ENCODE data around the gene SNRPE. TPM values are rescaled to one million over a fixed set of nuclear protein-coding genes. Genes with fewer than 3 reads are reported as not detected.

Gene SNRPE
- total RNA-seq, 2 donors from 2014 or later, result 62.5 to 81.5 TPM

DNA sequence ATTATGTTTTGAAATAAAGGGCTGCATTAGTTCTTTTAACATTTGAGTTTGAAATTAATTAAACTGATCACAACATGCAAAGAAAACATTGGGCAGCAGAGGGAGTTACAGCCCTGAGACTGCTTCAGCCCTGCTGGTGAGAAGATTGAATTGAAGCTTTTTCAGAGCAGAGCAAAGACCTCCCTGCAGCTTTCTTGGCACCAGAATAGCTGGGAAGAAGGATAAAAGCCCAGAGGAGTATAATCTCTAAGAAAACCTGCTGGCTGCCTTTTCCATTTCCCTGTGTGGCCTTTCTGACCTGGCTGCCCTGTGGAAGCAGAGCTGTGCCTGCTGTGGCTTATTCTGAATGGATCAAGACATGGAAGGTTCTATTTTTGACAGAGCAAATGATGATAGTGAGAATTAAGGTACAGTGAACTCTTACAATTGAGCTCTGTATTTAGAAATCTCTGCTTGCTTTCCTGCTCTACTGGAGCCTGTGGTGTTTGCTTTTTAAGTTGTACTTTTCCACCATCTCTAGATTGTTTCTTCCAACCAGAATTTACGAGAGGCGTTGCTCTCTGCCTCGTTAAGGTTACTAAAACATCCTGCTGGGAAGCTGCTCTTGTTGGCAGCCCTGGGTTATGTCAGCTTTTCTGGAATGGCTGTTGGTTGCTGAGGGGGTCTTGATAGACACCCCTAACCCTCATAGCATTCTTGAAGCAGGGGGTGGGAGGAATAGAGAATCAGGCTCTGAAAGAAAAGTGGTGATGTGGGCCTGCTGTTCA lies 9.9 kb downstream of the SNRPE start:
- ATAC-seq (peak; percentile 88 to 90), DNase-seq (no peak)
- intact Hi-C loops (cut with DNase I), result loop anchor here in 1 of 2 donors (5.0 kb wide), 1 partner anchor 256 kb away; no protein-coding TSS in a partner anchor

DNA sequence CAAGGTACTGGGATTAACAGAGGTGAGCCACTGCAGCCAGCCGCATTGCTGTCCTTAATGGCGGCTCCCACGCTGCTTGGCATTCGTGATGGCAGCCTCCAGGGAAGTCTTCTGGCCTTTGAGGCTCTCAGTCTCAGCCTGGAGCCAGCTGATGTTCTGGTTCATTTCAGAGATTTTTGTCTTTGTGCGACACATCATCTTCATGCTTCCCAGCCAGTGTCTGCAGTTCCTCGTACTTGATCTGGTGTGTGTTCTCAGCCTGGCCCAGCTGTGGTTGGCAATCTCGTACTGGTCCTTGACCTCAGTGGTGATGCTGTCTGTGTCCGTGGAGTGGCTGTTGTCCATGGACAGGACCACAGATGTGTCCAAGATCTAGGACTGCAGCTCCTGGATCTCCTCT lies 11.7 kb downstream of the SNRPE start:
- no peak for ATAC-seq
- intact Hi-C loops (cut with DNase I), result loop anchor here in 1 of 2 donors (5.0 kb wide), 1 partner anchor 254 kb away; no protein-coding TSS in a partner anchor
- DNase-seq, result no peak

DNA sequence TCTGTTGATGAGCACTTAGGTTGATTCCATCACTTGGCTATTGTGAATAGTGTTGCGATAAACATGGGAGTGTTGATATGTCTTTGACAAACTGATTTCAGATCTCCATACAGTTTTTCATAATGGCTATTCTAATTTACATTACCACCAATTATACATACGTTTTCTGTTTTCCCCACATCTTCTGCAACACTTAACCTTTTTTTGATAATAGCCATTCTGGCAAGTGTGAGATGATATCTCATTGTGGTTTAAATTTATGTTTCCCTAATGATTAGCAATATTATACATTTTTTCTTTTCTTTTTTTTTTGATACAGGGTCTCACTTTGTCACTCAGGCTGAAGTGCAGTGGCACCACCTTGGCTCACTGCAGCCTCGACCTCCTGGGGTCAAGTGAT lies 17.0 kb downstream of the SNRPE start:
- ATAC-seq (no peak), DNase-seq (no peak)
- intact Hi-C loops (cut with DNase I), result no loop called here

DNA sequence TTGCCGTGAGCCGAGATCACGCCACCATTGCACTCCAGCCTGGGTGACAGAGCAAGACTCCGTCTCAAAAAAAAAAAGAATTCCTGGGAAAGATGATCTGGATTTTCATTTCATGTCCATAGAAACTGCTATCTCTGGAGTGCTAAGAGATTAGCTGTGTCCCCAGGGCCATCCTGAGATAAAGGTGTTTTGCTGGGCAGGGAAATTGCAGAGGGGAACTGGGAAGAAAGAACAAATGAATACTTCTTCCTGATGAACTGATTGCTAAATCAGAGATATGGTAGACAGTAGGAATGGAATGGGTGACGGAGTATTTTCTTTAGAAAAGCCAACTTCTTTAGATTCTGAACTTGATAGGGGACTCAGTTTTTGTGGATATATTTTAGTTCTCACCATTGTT lies 19.2 kb downstream of the SNRPE start:
- ATAC-seq, result no peak
- intact Hi-C loops (cut with DNase I), result no loop called here
- DNase-seq, result no peak

DNA sequence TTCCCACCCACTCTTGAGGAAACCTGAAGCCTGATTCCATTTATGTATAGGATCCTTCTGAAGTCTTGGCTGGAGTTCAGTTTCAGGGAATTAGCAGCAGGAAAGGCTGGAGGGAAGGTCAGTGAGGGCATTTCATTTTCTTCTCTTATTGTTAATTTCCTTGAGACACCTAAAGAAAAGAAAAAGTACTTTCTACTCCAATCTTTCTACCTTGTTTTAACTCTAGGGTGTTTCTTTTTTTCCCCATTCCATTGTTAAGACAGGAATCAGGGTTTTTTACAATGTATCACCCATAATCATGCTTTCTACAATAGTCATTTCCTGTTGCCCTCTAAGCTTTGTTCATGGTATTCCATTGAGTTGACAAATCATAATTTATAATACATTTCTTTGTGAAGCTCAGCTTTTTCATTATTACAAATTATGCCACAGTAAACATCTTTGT lies 27.4 kb downstream of the SNRPE start:
- no peak for DNase-seq
- intact Hi-C loops (cut with DNase I), result no loop called here
- ATAC-seq, result no peak

DNA sequence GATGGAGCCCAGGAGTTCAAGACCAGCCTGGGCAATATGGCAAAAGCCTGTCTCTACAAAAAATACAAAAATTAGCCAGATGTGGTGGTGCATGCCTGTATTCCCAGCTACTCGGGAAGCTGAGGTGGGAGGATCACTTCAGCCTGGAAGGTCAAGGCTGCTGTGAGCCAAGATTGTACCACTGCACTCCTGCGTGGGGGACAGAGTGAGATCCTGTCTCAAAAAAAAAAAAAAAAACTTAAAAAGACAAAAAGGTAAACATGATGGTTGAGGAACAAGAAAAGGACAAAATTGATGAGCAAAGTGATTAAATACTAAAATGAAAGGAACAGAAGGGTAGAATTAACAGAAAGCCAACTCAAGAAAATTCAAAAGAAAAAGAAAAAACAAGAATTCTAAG lies 30.6 kb downstream of the SNRPE start:
- no peak for ATAC-seq
- no peak for DNase-seq
- intact Hi-C loops (cut with DNase I), result no loop called here

DNA sequence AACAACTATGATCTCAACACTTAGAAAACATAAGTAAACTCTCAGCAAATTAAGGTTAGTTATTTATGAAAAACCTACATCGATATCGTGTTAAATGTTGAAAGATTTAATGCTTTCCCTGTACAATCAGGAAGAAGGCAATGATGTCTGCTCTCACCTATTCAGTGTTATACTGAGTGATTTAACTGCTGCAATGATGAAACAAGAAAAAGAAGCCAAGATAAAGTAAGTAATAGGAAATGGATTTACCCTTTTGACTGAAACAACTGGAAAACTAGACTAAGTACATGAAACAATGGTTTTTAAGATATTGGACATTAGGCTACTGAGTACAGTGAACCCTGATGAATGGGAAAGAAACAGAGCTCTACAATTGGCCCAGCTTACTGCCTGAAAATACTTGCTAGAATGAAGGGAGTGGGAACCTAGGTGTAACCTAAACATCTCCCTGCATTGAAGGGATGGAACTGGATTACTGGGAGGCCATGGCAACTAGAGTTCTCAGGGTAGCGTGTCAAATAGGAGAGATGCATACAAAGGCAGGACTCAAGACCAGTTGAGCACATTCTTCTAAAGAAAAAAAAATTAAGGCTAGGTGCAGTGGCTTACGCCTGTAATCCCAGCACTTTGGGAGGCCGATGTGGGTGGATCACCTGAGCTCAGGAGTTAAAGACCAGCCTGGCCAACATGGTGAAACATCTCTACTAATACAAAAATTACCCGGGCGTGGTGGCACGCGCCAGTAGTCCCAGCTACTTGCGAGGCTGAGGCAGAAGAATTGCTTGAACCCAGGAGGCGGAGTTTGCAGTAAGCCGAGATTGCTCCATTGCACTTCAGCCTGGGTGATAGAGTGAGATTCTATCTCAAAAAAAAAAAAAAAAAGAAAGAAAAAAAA lies 37.3 kb downstream of the SNRPE start:
- no peak for DNase-seq
- intact Hi-C loops (cut with DNase I), result no loop called here
- ATAC-seq, result no peak

DNA sequence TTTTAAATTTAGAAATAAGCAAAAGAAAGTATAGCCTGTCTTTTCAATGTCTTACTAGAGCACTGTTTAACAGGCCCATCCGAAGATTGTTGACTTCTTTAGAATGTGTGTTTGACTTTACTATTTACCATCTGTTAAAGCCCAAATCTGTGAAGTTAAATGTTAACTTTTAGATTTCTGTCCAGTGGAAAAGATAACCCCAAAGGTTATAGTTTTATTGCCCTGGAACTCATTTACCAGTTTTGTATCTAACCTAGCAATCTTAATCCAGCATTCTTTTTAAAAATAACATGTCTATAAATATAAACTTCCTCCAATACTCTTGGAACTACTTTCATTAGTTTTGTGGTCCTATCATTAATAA lies 37.9 kb downstream of the SNRPE start:
- ATAC-seq (no peak), DNase-seq (no peak)
- intact Hi-C loops (cut with DNase I), result no loop called here

DNA sequence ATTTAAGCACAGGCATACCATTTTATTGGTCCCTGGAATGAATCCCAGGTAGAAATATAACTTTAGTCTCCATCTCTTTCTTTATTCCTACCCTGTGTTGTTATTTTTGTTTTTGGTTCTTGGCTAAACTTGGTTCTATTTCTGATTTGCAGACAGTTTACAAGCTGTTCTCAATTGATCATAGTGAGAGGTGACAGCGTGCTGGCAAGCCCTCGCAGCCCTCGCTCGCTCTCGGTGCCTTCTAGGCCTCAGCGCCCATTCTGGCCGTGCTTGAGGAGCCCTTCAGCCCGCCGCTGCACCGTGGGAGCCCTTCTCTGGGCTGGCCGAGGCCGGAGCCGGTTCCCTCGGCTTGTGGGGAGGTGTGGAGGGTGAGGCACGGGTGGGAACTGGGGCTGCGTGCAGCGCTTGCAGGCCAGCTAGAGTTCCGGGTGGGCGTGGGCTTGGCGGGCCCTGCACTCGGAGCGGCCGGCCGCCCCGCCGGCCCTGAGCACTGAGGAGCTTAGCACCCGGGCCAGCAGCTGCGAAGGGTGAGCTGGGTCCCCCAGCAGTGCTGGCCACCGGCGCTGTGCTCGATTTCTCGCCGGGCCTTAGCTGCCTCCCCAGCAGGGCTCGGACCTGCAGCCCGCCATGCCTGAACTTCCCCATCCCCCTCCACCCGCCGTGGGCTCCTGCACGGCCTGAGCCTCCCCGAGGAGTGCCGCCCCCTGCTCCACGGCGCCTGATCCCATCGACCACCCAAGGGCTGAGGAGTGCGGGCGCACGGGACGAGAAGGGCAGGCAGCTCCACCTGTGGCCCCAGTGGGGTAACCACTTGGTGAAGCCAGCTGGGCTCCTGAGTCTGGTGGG lies 38.7 kb downstream of the SNRPE start:
- DNase-seq, result no peak
- ATAC-seq, result no peak
- intact Hi-C loops (cut with DNase I), result no loop called here

DNA sequence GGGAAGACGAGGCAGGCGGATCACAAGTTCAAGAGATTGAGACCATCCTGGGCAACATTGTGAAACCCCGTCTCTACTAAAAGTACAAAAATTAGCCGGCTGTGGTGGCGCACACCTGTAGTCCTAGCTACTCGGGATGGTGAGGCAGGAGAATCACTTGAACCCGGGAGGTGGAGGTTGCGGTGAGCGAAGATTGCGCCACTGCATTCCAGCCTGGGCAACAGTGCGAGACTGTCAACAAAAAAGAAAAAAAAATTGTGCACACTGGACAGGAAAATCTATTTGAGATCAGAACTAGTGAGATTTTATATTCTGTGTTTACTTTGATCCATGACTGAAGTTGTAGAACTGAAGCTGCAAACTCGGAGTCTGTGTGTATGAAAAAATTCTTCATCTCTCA lies 40.2 kb downstream of the SNRPE start:
- DNase-seq (no peak), ATAC-seq (no peak)
- intact Hi-C loops (cut with DNase I), result no loop called here

DNA sequence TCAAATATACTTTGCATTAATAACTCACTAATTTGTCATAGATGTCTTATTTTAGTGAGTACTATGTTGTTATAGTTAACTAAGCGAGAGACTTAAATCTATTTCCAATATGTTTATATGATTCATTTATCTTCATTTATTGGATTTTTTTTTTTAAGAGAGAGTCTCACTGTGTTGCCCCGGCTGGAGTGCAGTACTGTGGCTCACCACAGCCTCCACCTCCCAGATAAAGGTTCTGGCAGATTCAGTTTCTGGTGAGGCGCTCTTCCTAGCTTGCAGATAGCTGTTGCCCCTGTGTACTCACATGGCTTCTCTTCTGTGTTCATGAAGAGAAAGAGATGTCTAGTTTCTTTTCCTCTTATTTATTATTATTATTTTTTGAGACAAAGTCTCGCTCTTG lies 43.9 kb downstream of the SNRPE start:
- no peak for ATAC-seq
- intact Hi-C loops (cut with DNase I), result no loop called here
- no peak for DNase-seq

DNA sequence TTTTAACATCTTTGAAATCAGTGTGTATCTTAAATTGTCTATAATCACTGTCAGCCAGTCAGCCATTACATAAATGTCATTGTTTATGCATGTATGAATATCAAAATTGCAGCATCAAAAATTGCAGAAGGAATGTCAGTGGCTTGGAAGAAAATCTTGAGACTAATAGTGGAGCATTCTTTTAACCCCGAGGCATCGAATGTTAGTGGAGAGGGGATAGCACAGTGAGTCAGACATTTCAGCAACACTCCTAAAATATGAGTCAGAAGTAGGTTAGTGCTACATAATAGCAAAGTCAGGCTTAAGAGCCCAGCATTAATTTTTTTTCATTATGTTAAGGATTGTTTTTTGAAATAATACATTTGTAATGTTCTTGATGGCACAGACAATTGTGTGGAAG lies 45.5 kb downstream of the SNRPE start:
- DNase-seq (no peak), ATAC-seq (peak in 1 of 2 donors; percentile 96)
- intact Hi-C loops (cut with DNase I), result no loop called here

DNA sequence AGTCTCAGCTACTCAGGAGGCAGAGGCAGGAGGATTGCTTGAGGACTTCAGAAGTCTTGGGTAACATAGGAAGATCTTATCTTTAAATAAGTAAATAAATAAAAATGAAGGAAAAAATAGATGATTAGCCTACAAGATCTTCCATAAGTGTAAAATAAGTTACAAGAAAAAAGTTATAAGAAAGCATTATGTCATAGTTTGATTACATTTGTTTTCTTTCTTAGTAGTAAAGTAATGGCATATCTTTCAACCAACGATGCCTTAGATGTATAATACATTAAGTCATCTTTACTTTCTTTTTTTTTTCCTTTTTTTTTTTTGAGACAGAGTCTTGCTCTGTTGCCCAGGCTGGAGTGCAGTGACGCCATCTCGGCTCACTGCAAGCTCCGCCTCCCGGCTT lies 46.5 kb downstream of the SNRPE start:
- no peak for ATAC-seq
- intact Hi-C loops (cut with DNase I), result no loop called here
- no peak for DNase-seq

DNA sequence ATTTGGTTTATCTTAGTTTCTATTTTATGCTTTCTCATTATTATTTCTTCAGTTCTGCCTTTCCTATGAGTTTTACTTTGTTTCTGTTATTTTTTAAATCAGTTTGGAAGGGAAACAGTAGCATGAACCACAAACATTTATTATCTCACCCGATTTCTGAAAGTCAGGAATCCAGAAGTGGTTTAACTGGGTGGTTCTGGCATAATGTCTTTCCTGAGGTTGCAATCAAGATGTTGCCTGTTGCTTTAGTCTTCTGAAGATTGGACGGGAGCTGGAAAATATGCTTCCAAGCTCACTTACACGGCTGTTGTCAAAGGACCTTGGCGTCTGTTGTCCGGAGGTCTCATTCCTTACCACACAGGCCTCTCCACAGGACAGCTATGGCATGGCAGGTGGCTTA lies 50.4 kb downstream of the SNRPE start:
- no peak for ATAC-seq
- DNase-seq, result no peak
- intact Hi-C loops (cut with DNase I), result no loop called here

DNA sequence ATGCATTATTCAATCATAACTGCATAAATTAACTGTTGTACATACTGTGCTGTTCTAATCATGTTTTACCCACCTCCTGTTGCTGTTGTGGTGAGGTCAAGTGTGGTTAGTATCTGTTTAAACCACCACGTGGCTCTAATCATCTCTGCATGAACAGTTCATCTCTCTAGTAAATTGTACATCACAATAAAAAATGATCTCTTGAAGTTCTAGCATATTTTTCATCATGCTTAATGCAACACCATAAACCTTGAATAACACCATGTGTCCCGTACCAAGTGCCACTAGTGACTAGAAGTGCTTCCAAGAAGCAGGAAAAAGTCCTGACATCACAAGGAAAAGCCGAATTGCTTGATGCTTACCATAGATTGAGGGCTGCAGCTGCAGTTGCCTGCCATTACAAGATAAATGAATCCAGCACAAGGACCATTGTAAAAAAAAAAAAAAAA lies 51.7 kb downstream of the SNRPE start:
- intact Hi-C loops (cut with DNase I), result no loop called here
- ATAC-seq (no peak), DNase-seq (no peak)

DNA sequence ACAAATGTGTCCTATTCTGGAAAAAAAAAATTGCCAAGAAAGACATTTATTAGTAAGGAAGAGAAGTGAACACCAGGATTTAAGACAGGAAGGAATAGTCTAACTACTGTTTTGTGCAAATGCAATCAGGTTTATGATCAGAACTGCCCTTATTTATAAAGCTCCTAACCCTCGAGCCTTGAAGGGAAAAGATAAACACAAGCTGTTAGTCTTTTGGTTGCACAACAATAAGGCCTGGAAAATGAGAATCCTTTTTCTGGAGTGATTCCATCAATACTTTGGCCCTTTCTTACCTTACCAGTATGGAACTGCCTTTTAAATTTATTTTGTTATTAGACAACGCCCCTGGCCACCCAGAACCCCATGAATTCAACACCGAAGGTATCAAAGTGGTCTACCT lies 52.9 kb downstream of the SNRPE start:
- no peak for ATAC-seq
- no peak for DNase-seq
- intact Hi-C loops (cut with DNase I), result no loop called here

DNA sequence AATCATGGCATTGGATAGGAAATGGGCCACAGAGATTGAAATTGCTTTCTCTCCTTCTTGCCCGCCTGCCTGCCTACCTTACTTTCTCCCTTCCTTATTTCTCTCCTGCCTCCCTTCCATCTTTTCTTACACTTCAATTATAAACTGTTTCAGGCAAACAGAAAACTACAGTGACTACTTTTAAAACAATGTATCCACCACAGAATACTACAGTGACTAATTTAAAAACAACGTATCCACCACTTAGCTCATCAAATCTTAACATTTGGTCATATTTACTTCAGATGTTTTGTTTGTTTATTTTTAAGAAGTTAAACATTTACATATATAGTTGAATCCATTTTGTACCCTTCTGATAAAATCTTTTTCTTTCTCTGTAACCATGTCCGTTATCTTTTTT lies 54.4 kb downstream of the SNRPE start:
- no peak for DNase-seq
- ATAC-seq, result no peak
- intact Hi-C loops (cut with DNase I), result no loop called here

DNA sequence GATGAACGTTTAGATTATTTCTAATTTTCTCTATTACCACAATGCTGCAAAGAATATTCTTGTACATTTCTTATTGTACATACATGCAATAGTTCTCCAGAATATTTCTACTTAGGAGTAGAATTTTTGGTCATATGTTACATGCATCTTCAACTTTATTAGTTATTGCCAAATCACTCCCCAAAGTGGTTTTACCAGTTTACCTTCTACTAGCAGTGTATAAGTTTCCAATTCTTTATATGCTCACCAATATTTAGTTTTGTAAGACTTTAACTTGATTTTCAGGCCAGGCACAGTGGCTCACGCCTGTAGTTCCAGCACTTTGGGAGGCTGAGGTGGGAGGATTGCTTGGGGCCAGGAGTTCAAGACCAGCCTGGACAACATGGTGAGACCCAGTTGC lies 55.4 kb downstream of the SNRPE start:
- ATAC-seq, result no peak
- no peak for DNase-seq
- intact Hi-C loops (cut with DNase I), result no loop called here
